HG03066 (cell line): Measurements from ENCODE around the gene UPK3BL1.

Experiments
- ATAC-seq: cut with Tn5 transposase; IDR thresholded peaks from one replicate; pipeline ENCODE4 v1.9.1; 2021; ENCODE audit warnings: low read depth; ENCODE audit not compliant: unreplicated experiment

Gene UPK3BL1

DNA sequence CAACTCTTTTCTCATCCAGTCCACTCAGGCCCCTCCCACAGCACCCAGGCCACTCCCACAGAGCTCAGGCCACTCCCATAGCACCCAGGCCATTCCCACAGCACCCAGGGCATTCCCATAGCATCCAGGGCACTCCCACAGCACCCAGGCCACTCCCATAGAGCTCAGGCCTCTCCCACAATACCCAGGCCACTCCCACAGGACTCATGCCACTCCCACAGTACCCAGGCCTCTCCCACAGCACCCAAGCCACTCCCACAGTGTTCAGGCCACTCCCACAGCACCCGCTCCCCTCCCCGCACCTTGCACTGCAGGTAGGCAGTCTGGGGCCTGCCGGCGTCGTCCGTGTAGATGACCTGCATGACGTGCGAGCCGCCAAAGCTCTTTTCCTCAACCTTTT is 52.7 kb downstream of the UPK3BL1 start:
- peak; percentile 32 for ATAC-seq
